ENCODE results near the gene TICRR. TPM values are rescaled to one million over a fixed set of nuclear protein-coding genes. Genes with fewer than 3 reads are reported as not detected.

Gene TICRR
- total and polyA plus RNA-seq, 2 experiments from 2014 or later, result 0.91 to 2.3 TPM

DNA sequence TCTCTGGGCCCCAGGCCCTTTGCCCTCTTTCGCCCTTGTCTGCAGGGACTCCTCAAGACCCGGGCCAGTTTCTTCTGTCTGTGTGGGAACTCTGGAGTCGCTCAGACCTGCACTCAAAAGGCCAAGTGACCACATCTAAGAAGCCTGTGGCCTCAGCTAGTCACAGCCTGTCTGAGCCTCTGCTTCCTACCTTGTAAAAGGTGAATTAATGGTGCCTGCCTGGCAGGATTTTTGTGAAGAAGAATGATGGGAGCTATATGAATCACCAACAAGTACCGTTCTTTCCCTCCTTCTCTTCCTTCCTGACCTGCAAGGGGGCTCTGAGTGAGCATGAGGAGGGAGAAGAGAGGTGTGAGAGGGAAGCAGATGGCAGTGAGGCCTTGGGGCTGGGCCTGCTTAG, 96.4 kb downstream of the TICRR start:
- H2AFZ ChIP-seq, result no peak overlapping the region
- no peak for TF ChIP-seq CTCF (IDR thresholded peaks at IDR 0.05; ENCODE audit: poor library complexity)
- no peak for TF ChIP-seq EZH2 (IDR thresholded peaks at IDR 0.05; ENCODE audit: borderline replicate concordance)
- no peak for TF ChIP-seq EZH2phosphoT487 (IDR thresholded peaks at IDR 0.05; ENCODE audit: low read depth, severe bottlenecking, unreplicated experiment)
- H3K79me2 ChIP-seq, result no peaks in the 10 kb centered on the region
- no peaks in the 10 kb centered on the region for H3K9me2 ChIP-seq (replicated peaks; ENCODE audit: insufficient read depth)
- no peak overlapping the region for H3K4me2 ChIP-seq
- no peaks in the 10 kb centered on the region for H3K27me3 ChIP-seq
- 68% methylated on average over 4 of the region's 4 CpGs for WGBS (ENCODE audit: low lambda C conversion rate, missing lambda C conversion rate)
- H3K4me1 ChIP-seq (ENCODE audit: insufficient read depth), result no peaks in the 10 kb centered on the region
- no peak for DNase-seq (ENCODE audit: low spot score)
- no peak overlapping the region for H3K4me3 ChIP-seq
- H3K9me3 ChIP-seq (ENCODE audit: low read depth), result no peaks in the 10 kb centered on the region
- no peaks in the 10 kb centered on the region for H4K20me1 ChIP-seq (ENCODE audit: insufficient read depth, poor library complexity, severe bottlenecking)
- H3K27ac ChIP-seq, result no peak overlapping the region
- H3K36me3 ChIP-seq (replicated peaks; ENCODE audit: insufficient read depth, low read depth), result no peaks in the 10 kb centered on the region

GRCh38 chr15:89672221-89673164, 97.2 kb downstream of the TICRR start:
- no peaks in the 10 kb centered on the region for H3K9me3 ChIP-seq (ENCODE audit: low read depth)
- H3K36me3 ChIP-seq (replicated peaks; ENCODE audit: insufficient read depth, low read depth), result no peaks in the 10 kb centered on the region
- H3K27me3 ChIP-seq, result no peaks in the 10 kb centered on the region
- no peaks in the 10 kb centered on the region for H4K20me1 ChIP-seq (ENCODE audit: insufficient read depth, poor library complexity, severe bottlenecking)
- H3K4me1 ChIP-seq (ENCODE audit: insufficient read depth), result no peaks in the 10 kb centered on the region
- H3K4me3 ChIP-seq, result no peak overlapping the region
- no peak overlapping the region for H2AFZ ChIP-seq
- WGBS (ENCODE audit: low lambda C conversion rate, missing lambda C conversion rate), result 85% methylated on average over 12 of the region's 12 CpGs
- H3K27ac ChIP-seq, result no peak overlapping the region
- DNase-seq (ENCODE audit: low spot score), result no peak
- no peak overlapping the region for H3K4me2 ChIP-seq
- TF ChIP-seq EZH2 (IDR thresholded peaks at IDR 0.05; ENCODE audit: borderline replicate concordance) (no peak), EZH2phosphoT487 (IDR thresholded peaks at IDR 0.05; ENCODE audit: low read depth, severe bottlenecking, unreplicated experiment) (no peak), CTCF (IDR thresholded peaks at IDR 0.05; ENCODE audit: poor library complexity) (no peak)
- H3K79me2 ChIP-seq, result no peaks in the 10 kb centered on the region
- H3K9me2 ChIP-seq (replicated peaks; ENCODE audit: insufficient read depth), result no peaks in the 10 kb centered on the region

GRCh38 chr15:89673165-89673512, 97.9 kb downstream of the TICRR start:
- Histone ChIP-seq H3K4me2 (no peak overlapping the region), H2AFZ (no peak overlapping the region), H3K9me3 (ENCODE audit: low read depth) (no peaks in the 10 kb centered on the region), H3K27me3 (no peaks in the 10 kb centered on the region), H3K4me3 (no peak overlapping the region), H3K4me1 (ENCODE audit: insufficient read depth) (no peaks in the 10 kb centered on the region), H3K36me3 (replicated peaks; ENCODE audit: insufficient read depth, low read depth) (no peaks in the 10 kb centered on the region), H3K27ac (no peak overlapping the region), H3K9me2 (replicated peaks; ENCODE audit: insufficient read depth) (no peaks in the 10 kb centered on the region), H4K20me1 (ENCODE audit: insufficient read depth, poor library complexity, severe bottlenecking) (no peaks in the 10 kb centered on the region), H3K79me2 (no peaks in the 10 kb centered on the region)
- TF ChIP-seq CTCF (IDR thresholded peaks at IDR 0.05; ENCODE audit: poor library complexity), result peak; percentile 24
- no peak for TF ChIP-seq EZH2phosphoT487 (IDR thresholded peaks at IDR 0.05; ENCODE audit: low read depth, severe bottlenecking, unreplicated experiment)
- no peak for DNase-seq (ENCODE audit: low spot score)
- 52% methylated on average over 12 of the region's 12 CpGs for WGBS (ENCODE audit: low lambda C conversion rate, missing lambda C conversion rate)

Data from hepatocyte (in vitro differentiated cells).